ENCODE results near the gene DIAPH1.

The DIAPH1 gene

DNA sequence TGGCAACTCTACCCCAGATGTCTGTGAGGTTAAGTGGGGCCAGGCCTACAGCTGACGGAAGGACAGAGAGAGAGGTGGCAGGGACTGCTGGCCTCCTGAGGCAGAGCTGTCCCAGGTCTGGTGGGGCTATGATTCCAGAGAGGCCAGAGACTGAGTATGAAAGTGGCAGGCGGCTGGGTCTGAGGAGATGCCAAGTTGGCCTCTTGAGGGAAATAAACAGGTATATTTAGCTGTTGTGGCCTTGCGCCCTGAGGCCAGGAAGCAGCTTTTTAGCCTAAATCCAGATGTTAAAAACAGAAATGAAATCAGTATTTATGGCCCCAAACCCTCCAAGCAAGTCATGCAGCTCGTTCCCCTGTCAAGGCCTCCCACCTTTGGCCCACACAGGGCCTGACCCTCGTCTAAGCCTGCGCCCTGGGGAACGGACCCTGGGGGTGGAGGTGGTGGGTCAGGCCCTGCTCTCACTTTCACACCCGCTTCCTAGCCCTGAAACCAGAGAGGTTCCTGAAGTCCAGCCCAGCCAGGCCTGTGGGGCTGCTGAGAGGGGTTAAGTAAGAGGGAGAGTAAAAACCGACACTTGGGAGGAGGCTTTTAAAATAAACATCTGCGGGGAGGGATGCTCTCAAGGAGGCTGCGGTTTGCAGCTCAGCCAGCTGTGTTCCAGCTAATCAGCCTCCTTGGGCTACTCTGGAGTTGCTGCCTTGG is 111.3 kb downstream of the DIAPH1 start:
- Mint-ChIP-seq H3K4me1 (ENCODE audit: low read depth) (peaks cover 6% of the 10 kb centered on the region), H3K27ac (no peak overlapping the region), H3K36me3 (no peaks in the 10 kb centered on the region), H3K9me3 (ENCODE audit: low read depth) (no peaks in the 10 kb centered on the region), H3K27me3 (no peaks in the 10 kb centered on the region), H3K4me3 (no peak overlapping the region)

DNA sequence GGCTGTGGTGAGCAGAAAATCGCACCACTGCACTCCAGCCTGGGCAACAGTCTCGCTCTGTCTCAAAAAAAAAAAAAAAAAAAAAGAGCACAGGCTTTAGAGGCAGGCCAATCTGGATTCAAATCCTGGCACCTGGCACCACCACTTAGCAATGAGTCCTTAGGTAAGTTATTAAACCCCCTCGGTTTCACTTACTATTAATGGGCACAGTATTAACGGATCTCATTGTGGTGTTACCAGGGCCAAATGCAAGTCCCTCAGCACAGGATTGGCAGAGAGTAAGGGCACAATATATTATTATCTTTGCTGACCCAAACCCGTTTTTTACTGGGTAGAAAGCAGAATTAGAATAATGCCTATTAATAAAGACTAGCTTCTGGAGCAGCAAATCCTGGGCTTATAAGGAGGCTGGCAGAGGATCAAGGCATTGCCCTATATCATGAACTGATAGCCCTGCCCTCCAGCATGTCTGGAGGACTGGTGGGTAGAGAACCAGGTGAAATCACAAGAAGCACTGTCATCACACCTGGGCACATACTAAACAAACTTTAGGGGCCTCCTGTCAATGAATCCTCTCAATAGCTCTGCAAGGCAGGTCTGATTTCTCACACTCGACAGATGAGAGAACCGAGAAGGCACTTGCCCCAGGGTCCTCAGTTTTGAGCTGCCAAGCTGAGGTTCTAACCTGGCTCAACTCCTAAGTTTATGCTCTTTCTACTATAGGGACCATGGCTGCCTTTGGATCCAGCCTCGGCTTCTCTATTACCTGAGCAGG is 112.2 kb downstream of the DIAPH1 start:
- Mint-ChIP-seq H3K27me3 (no peaks in the 10 kb centered on the region), H3K27ac (no peak overlapping the region), H3K9me3 (ENCODE audit: low read depth) (no peaks in the 10 kb centered on the region), H3K36me3 (no peaks in the 10 kb centered on the region), H3K4me3 (no peak overlapping the region), H3K4me1 (ENCODE audit: low read depth) (peaks cover 4% of the 10 kb centered on the region)

DNA sequence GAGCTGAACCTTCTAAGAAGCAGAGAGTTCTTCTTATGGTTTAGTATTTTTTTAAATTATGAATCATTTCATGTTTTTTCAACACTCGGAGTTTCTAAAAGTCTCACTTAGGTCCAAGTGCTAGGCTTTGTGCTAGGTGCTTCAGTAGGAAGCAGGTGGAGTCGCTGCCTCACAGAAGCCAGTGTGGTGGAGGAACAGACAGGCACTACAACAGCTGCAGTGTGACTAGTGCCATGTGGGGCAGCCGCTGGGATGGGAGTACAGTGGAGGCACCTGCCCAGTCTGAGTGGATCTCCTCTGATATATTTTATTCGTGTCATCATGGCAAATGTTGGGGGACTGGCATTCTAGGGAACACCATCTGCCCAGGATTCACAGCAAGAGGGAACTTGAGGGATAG is 114.6 kb downstream of the DIAPH1 start:
- H3K27ac Mint-ChIP-seq, result no peak overlapping the region
- no peaks in the 10 kb centered on the region for H3K36me3 Mint-ChIP-seq
- H3K27me3 Mint-ChIP-seq, result peaks cover 2% of the 10 kb centered on the region
- no peaks in the 10 kb centered on the region for H3K9me3 Mint-ChIP-seq (ENCODE audit: low read depth)
- H3K4me3 Mint-ChIP-seq, result no peak overlapping the region
- H3K4me1 Mint-ChIP-seq (ENCODE audit: low read depth), result peaks cover 3% of the 10 kb centered on the region

DNA sequence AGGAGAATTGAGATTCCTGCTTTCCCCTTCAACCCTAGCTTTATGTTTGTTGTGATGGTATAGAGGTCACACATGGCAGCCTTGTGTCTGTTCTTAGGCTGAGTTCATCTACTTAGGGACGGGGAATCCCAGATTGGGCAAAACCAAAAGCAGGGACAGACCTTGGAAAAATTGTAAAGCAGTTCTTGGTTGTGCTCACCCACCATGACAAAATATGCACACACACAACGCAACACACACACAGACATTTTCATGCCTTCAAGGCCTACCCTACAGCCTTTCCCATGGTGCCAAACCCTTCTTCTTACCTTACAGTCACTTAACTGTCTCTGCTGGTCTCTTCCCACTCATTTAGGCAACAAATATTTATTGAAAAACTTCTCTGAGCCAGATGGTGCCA is 115.1 kb downstream of the DIAPH1 start:
- Mint-ChIP-seq H3K4me1 (ENCODE audit: low read depth) (no peaks in the 10 kb centered on the region), H3K27me3 (peaks cover 2% of the 10 kb centered on the region), H3K27ac (no peak overlapping the region), H3K4me3 (no peak overlapping the region), H3K9me3 (ENCODE audit: low read depth) (no peaks in the 10 kb centered on the region), H3K36me3 (no peaks in the 10 kb centered on the region)

DNA sequence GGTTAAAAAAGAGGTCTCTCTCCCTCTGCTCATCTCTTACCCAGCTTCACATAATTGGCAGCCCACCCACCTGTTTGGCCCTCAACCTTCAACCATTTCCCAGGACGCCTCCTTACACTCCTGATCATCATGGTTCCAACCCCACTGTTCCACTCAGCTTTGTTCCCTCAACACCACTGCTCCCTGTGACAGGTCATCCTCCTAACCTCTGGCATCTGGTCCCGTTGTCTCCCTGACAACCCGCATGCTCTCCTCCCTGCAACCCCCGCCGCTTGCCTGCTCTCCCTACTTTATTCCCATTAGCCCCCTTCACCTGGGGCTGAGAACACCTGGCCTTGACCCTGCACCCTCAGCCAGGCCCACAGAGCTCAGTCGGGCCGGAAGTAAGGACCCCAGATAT is 117.0 kb downstream of the DIAPH1 start:
- Mint-ChIP-seq H3K27ac (no peak overlapping the region), H3K4me3 (no peak overlapping the region)

DNA sequence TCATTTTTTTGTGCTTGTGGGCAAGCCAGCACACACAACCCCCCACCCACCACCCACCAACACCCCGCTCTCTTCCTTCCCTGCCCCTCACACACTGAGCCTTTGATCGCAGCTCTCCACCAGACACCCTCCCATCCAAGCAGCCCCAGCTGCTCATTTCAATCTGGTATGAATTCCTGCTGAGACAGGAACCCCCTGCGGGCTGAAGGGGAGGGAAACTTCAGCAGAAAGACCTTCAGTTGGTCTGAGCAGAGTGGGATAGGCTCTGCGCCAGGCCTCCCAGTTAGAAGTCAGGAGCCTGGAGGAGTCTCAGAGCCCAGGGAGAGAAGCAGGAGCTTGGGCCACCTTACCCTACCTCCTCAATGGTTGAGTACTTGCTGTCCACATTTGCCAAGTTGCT is 122.8 kb downstream of the DIAPH1 start:
- Mint-ChIP-seq H3K4me1 (ENCODE audit: low read depth) (peaks cover 14% of the 10 kb centered on the region), H3K27ac (no peak overlapping the region), H3K36me3 (no peaks in the 10 kb centered on the region), H3K9me3 (ENCODE audit: low read depth) (no peaks in the 10 kb centered on the region), H3K4me3 (no peak overlapping the region), H3K27me3 (peaks cover 12% of the 10 kb centered on the region)

More for the DNA sequence above, 117.0 kb downstream of the DIAPH1 start:
- Mint-ChIP-seq H3K9me3 (ENCODE audit: low read depth) (no peaks in the 10 kb centered on the region), H3K4me1 (ENCODE audit: low read depth) (no peaks in the 10 kb centered on the region), H3K27me3 (peaks cover 6% of the 10 kb centered on the region), H3K36me3 (no peaks in the 10 kb centered on the region)

DNA sequence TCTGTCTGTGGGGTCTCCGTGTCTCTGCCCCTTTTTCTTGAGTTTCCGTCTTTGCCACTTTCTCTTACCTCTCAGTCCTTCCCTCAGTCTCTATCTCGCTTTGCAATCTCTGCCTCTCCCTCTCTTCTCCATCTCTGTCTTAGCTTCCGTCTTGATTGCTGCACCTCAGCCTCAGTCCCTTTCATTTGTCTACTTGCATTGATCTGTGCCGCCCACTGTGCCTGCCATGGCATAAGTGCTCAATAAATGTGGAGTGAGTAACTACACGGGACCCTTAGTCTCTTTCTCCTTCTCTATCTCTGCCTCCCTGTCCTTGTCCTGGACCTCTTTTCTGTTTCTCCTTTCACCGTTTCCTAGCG is 123.4 kb downstream of the DIAPH1 start:
- Mint-ChIP-seq H3K27ac (no peak overlapping the region), H3K36me3 (no peaks in the 10 kb centered on the region), H3K27me3 (peaks cover 18% of the 10 kb centered on the region), H3K4me1 (ENCODE audit: low read depth) (peaks cover 14% of the 10 kb centered on the region), H3K4me3 (no peak overlapping the region), H3K9me3 (ENCODE audit: low read depth) (no peaks in the 10 kb centered on the region)

DNA sequence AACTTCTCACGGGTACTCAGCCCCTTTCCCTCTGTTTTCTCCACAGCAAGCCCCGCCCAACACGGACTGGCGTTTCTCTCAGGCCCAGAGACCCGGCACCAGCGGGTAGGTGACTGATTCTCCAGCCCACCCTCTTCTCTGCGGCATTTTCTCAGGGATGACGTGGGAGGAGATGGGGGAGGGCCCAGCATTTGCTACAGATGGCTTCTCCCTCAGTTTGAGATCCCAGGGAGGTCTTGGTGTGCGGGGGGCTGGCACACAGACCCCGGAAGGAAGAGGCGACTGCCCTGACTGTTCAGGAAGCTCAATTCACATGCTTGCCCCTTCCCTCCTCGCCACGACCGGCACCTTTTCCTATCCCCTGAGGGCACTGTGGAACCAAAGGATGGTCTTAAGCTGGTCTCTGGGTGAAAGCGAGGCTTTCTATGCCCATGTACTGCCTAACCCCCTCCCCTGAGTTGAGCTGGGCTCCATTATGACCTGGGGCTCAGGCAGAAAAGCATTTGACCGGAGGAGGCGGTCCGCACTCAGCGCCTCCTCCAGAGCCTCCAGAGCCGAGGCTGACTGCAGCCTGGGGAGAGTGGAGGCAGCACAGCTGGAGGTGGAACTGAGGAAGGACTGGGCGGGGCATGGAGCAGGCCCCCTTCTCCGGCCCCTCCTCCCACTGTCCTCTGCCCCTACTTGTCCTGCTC is 123.9 kb downstream of the DIAPH1 start:
- H3K27ac Mint-ChIP-seq, result no peak overlapping the region
- H3K27me3 Mint-ChIP-seq, result peaks cover 21% of the 10 kb centered on the region
- H3K4me3 Mint-ChIP-seq, result no peak overlapping the region
- H3K9me3 Mint-ChIP-seq (ENCODE audit: low read depth), result no peaks in the 10 kb centered on the region
- H3K36me3 Mint-ChIP-seq, result no peaks in the 10 kb centered on the region
- peaks cover 14% of the 10 kb centered on the region for H3K4me1 Mint-ChIP-seq (ENCODE audit: low read depth)

DNA sequence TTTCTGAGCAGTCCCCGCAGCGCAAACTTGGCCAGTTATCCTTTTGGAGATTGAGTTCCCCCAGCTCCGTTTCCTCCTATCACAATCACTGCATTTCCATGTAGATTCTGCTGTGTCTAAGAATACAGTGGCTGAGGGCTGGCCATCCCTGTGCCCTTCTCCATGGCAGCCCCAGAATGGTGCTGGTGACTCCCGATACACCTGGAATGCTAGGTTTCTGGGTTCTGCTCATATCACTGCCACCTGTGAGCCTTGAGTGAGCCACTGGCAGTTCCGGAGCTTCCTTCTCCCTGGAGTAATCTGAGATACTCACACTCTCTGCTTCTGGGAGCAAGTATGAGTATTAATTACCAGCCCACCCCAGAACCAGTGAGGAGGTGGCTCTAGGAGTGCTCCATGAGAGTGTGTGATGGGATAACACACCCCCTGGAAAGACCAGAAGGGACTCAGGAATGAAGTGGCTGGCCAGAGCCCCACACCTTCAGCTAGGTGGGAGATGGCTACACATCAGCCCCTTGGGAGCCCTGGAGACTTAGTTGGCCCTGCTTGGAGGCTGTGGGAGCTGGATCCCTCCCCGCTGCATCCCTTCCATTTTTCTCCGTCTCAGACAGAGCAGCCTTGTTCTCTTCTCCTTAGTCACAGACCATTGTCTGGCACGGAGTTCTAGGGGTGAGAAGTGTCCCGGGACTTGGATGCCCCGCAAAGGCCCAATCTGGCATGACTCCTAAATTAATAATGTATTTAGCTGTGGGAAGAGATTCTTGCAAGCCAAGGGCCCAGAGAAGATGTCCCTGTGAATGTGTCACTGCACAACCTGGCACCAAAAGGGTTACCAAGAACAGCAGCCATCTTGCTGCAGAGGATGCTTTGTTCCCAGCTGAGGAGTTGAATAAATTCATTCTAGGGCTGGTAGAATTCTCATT is 125.0 kb downstream of the DIAPH1 start:
- no peak overlapping the region for H3K4me3 Mint-ChIP-seq
- no peaks in the 10 kb centered on the region for H3K36me3 Mint-ChIP-seq
- peaks cover 29% of the 10 kb centered on the region for H3K27me3 Mint-ChIP-seq
- no peaks in the 10 kb centered on the region for H3K9me3 Mint-ChIP-seq (ENCODE audit: low read depth)
- peaks cover 14% of the 10 kb centered on the region for H3K4me1 Mint-ChIP-seq (ENCODE audit: low read depth)
- no peak overlapping the region for H3K27ac Mint-ChIP-seq

DNA sequence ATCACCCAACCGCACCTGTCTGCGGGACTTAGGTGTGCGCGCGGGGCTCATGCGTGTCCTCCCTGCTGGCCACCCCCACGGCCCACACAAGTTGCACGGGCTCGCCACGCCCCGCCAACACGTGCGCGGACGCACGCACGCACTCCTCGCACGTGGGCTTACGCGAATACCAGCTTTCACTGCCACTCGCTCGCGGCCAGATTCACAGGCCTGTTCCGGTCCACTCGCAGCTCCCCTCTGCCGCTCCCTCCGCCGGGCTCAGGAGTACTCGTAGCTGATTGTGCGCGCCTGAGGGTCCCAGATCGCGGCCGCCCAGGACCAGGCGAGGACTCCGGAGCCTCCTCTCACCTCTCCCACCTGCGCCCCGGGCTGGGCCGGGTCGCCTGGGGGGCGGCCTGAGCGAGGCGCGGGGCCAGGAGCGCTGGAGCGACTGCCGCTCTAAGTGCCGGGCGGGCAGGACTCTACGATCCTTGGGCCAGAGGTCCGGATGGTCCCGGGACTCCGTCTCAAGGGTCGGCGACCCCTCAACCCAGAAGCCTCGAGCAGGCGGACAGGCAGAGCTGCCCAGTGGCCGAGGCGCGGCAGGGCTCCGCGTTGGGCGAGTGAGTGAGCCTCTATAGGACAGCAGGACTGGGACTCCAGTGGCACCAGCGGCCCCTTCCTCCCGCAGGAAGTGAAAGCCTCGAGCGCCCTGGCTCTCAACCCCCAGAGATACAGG is 126.5 kb downstream of the DIAPH1 start:
- H3K27me3 Mint-ChIP-seq, result peaks cover 33% of the 10 kb centered on the region
- peak overlapping the region; percentile 64 for H3K27ac Mint-ChIP-seq
- peaks cover 14% of the 10 kb centered on the region for H3K4me1 Mint-ChIP-seq (ENCODE audit: low read depth)
- H3K36me3 Mint-ChIP-seq, result no peaks in the 10 kb centered on the region
- H3K4me3 Mint-ChIP-seq, result peak overlapping the region; percentile 77
- H3K9me3 Mint-ChIP-seq (ENCODE audit: low read depth), result no peaks in the 10 kb centered on the region

DNA sequence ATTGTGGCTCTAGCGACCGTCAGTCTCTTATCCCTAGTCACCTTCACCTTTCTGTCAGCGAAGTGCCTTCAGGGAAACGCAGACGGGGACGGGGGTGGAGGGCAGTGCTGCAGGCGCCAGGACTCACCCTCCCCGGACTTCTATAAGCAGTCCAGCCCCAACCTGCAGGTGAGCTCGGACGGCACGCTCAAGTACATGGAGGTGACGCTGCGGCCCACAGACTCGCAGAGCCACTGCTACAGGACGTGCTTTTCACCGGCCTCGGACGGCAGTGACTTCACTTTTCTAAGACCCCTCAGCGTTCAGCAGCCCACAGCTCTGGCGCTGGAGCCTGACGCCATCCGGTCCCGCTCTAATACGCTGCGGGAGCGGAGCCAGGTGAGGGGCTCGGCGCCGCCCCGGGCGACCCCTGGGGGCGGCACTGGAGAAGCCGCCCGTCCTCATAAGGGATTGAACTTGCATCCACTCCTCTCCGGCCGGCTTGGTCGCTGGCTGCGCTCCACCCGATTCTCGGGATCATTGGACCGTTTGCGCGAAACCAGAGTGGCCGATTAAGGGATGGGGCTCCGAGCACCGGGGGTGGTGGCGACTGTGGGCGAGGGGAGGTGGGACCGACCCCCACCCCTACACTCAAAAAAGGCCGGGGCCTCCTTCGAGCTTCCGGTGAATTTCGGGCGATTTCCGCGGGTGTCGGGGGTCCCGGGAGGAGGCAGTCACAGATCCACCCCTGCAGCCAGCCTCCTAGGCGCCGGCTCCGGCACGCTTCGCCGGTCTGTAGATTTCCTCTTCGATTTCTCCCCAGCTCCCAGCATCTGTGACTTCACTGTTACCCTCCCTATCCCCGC is 127.3 kb downstream of the DIAPH1 start:
- Mint-ChIP-seq H3K4me3 (peak overlapping the region; percentile 77), H3K27me3 (peaks cover 40% of the 10 kb centered on the region), H3K4me1 (ENCODE audit: low read depth) (peaks cover 14% of the 10 kb centered on the region), H3K36me3 (no peaks in the 10 kb centered on the region), H3K27ac (peak overlapping the region; percentile 64), H3K9me3 (ENCODE audit: low read depth) (no peaks in the 10 kb centered on the region)

DNA sequence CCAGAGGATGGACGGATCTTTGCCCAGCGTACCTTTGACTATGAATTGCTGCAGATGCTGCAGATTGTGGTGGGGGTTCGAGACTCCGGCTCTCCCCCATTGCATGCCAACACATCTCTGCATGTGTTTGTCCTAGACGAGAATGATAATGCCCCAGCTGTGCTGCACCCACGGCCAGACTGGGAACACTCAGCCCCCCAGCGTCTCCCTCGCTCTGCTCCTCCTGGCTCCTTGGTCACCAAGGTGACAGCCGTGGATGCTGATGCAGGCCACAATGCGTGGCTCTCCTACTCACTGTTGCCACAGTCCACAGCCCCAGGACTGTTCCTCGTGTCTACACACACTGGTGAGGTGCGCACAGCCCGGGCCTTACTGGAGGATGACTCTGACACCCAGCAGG is 128.0 kb downstream of the DIAPH1 start:
- Mint-ChIP-seq H3K4me3 (peak overlapping the region; percentile 18), H3K27me3 (peaks cover 44% of the 10 kb centered on the region), H3K4me1 (ENCODE audit: low read depth) (peaks cover 14% of the 10 kb centered on the region), H3K9me3 (ENCODE audit: low read depth) (no peaks in the 10 kb centered on the region), H3K27ac (no peak overlapping the region), H3K36me3 (no peaks in the 10 kb centered on the region)

DNA sequence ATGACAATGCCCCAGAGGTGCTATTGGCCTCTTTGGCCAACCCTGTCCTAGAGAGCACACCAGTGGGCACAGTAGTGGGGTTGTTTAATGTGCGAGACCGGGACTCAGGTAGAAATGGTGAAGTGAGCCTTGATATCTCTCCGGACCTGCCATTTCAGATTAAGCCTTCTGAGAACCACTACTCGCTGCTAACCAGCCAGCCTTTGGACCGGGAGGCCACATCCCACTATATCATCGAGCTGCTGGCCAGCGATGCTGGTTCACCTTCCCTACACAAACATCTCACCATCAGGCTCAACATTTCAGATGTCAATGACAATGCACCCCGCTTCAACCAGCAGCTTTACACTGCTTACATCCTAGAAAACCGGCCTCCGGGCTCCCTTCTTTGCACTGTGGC is 128.5 kb downstream of the DIAPH1 start:
- Mint-ChIP-seq H3K9me3 (ENCODE audit: low read depth) (no peaks in the 10 kb centered on the region), H3K4me1 (ENCODE audit: low read depth) (peaks cover 10% of the 10 kb centered on the region), H3K27me3 (peaks cover 44% of the 10 kb centered on the region), H3K4me3 (peak overlapping the region; percentile 18), H3K27ac (no peak overlapping the region), H3K36me3 (no peaks in the 10 kb centered on the region)
